Measurements from ENCODE around the gene EXD3. TPM values are rescaled to one million over a fixed set of nuclear protein-coding genes. Genes with fewer than 3 reads are reported as not detected.
A peak's percentile ranks its signal among the peaks of the same experiment; 100 is the strongest.

EXD3 gene
- total RNA-seq, 1 donor from 2014 or later: 9.2 TPM

DNA sequence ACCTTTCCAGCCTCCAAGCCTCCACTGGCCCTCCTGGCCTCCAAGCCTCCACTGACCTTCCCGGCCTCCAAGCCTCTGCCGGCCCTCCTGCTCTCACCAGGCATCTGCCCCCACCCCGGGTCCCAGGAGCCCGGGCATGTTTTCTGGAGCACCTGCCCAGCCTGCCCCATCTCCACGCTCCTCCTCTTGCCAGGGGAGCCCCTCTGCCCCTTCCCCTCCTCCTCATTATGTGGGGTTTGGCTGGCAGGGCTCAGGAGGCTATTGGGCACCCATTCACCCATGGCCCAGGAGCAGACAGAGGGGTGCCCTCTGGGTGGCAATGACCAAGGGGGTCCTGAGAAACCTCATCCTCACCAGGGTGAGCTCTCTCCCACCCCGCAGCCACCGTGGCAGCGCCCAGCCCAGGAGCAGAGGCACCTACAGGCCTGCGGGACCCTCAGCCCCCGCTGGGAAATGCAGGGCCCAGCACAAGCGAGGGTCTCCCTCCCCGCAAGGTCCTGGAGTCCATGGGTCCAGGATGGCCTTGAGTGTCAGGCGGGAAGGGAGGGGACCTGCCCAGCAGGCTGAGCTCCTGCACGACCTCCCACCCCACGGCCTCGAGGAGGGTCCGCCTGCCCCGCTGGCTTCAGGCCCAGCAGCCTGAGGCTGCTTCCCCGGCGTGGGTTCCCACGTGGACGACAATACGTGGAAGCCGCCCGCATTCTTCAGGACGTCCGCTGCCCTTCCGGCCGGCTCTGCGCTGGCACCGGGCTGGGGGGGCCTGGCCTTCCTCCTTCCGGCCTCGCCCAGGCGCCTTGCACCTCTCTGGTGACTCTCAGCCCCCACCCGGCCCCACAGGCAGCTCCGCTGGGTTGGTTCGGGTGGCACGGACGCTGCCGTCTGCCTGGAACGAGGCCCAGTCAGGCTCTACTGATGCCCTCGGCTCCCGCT lies 69.5 kb downstream of the EXD3 start:
- Histone ChIP-seq H3K4me1 (peaks cover 24% of the 10 kb centered on the region), H3K27me3 (ENCODE audit: low read depth) (no peaks in the 10 kb centered on the region), H3K9me3 (replicated peaks) (peaks cover 19% of the 10 kb centered on the region), H3K4me3 (no peak overlapping the region), H3K36me3 (peaks cover 9% of the 10 kb centered on the region), H3K27ac (replicated peaks) (peak overlapping the region; percentile 87)
- DNase-seq: peak; percentile 59
- TF ChIP-seq, protein P1, sequence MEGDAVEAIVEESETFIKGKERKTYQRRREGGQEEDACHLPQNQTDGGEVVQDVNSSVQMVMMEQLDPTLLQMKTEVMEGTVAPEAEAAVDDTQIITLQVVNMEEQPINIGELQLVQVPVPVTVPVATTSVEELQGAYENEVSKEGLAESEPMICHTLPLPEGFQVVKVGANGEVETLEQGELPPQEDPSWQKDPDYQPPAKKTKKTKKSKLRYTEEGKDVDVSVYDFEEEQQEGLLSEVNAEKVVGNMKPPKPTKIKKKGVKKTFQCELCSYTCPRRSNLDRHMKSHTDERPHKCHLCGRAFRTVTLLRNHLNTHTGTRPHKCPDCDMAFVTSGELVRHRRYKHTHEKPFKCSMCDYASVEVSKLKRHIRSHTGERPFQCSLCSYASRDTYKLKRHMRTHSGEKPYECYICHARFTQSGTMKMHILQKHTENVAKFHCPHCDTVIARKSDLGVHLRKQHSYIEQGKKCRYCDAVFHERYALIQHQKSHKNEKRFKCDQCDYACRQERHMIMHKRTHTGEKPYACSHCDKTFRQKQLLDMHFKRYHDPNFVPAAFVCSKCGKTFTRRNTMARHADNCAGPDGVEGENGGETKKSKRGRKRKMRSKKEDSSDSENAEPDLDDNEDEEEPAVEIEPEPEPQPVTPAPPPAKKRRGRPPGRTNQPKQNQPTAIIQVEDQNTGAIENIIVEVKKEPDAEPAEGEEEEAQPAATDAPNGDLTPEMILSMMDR (IDR thresholded peaks at IDR 0.05; ENCODE audit: borderline replicate concordance): no peak
- intact Hi-C loops (cut with micrococcal nuclease): no loop called here

GRCh38 chr9:137352511-137353222 lies 70.3 kb downstream of the EXD3 start:
- H3K27ac ChIP-seq (replicated peaks): peak overlapping the region; percentile 87
- no peak for DNase-seq
- intact Hi-C loops (cut with micrococcal nuclease): no loop called here
- no peak overlapping the region for H3K4me3 ChIP-seq
- H3K27me3 ChIP-seq (ENCODE audit: low read depth): no peaks in the 10 kb centered on the region
- H3K4me1 ChIP-seq: peaks cover 24% of the 10 kb centered on the region
- TF ChIP-seq, protein P1 (IDR thresholded peaks at IDR 0.05; ENCODE audit: borderline replicate concordance): no peak
- H3K36me3 ChIP-seq: peaks cover 7% of the 10 kb centered on the region
- peaks cover 12% of the 10 kb centered on the region for H3K9me3 ChIP-seq (replicated peaks)

DNA sequence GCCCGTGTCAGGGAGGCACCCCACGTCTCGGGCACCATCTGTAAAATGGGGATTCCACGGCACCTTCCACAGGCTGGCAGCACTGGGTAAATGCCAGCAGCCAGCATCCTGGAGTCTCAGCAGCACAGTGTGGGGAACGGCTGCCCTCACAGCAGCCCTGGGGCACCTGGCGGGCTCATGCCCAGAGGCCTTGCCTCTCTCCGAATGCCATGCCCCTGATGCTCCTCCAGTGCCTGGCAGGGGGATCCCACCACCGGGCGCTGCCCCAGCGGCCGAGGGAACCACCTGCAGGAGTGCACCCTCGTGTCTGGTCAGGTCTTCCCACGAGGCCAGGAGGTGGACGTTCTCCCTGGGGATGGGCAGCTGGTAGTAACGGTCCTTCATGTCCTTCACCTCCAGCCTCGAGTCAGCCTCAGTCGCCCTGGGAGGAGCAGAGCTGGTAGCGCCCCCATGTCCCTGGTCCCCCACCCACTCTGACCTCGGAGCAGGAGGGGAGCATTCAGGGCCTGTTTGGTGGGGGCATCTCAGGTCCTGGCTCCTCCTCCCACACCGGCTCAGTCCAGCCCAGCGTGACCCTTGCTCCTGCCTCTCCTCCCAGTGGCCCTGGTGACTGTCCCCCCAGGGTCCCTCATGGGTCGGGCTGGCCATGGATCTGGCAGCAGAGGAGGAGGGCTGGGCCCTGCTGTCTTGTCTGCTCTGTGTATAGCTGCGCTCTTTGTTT lies 71.0 kb downstream of the EXD3 start:
- H3K27ac ChIP-seq (replicated peaks): no peak overlapping the region
- intact Hi-C loops (cut with micrococcal nuclease): no loop called here
- H3K4me1 ChIP-seq: peaks cover 24% of the 10 kb centered on the region
- TF ChIP-seq, protein P1 (IDR thresholded peaks at IDR 0.05; ENCODE audit: borderline replicate concordance): no peak
- no peak overlapping the region for H3K4me3 ChIP-seq
- peaks cover 13% of the 10 kb centered on the region for H3K36me3 ChIP-seq
- DNase-seq: no peak
- peaks cover 10% of the 10 kb centered on the region for H3K9me3 ChIP-seq (replicated peaks)
- H3K27me3 ChIP-seq (ENCODE audit: low read depth): no peaks in the 10 kb centered on the region

- no peak overlapping the region for H3K4me3 ChIP-seq
- H3K9me3 ChIP-seq (replicated peaks): peaks cover 15% of the 10 kb centered on the region
- TF ChIP-seq, protein P1 (IDR thresholded peaks at IDR 0.05; ENCODE audit: borderline replicate concordance): no peak
- peaks cover 24% of the 10 kb centered on the region for H3K4me1 ChIP-seq
- intact Hi-C loops (cut with micrococcal nuclease): no loop called here
- no peak overlapping the region for H3K27ac ChIP-seq (replicated peaks)
- no peaks in the 10 kb centered on the region for H3K27me3 ChIP-seq (ENCODE audit: low read depth)
- peaks cover 19% of the 10 kb centered on the region for H3K36me3 ChIP-seq
- no peak for DNase-seq
Measured at GRCh38 chr9:137350696-137351584, 72.0 kb downstream of the EXD3 start.

Measured in left ventricle myocardium inferior (tissue), 1 donor.